ENCODE data around the gene GLIPR1L2. TPM values are rescaled to one million over a fixed set of nuclear protein-coding genes. Genes with fewer than 3 reads are reported as not detected.
A peak's percentile ranks its signal among the peaks of the same experiment; 100 is the strongest.
"Not testable (repeated sequence)": the region's sequence is repeated elsewhere in the genome, so short reads cannot be mapped to it uniquely, and the experiment has no call there.

GLIPR1L2 gene
- total RNA-seq, result 0.62 TPM

DNA sequence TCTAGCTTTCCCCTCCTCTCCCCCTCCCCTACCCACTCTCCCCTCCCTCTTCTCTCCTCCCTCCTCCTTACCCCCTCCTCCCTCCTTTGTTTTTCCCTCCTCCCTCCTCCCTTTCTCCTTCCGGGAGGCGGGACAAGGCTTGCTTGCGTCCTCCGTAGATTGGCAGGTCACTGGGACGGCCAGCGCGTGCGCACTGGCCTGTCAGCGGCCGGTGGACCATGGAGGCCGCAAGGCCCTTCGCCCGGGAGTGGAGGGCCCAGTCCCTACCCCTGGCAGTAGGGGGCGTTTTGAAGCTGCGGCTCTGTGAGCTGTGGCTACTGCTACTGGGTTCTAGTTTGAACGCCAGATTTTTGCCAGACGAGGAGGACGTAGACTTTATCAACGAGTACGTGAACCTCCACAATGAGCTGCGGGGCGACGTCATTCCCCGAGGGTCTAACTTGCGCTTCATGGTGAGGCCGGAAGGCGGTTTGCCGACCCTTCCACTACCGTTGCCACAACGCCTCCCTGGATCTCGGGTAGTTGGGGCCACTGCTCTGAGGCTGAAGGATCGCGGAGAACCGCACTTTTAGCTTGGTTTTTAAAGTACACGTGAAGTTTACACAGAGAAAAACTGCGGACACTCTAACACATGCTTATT is at the start of gene GLIPR1L2:
TSS of gene GLIPR1L2 (plus strand) at position 191 of the 640 bp plus-strand sequence. CDS start at position 219, 28 bp downstream.
- DNase-seq (ENCODE audit: low spot score), result peak; percentile 96

DNA sequence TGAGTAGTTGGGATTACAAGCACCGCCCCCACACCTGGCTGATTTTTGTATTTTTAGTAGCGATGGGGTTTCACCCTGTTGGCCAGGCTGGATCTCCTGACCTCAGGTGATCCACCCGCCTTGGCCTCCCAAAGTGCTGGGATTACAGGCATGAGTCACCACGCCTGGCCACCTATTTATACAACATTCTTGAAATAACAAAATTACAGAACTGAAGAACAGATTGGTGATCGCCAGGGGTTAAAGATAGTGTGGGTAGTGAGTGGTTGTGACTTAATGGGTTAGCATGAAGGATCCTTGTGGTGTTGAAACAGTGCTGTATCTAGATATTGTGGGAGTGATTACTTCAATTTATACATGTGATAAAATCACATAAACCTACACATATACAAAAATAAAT is 49.0 kb upstream of the GLIPR1L2 start:
- DNase-seq (ENCODE audit: low spot score), result no peak

- no peak for DNase-seq (ENCODE audit: low spot score)
These were observed 45.4 kb upstream of the GLIPR1L2 start for GRCh38 chr12:75345531-75345930.

DNA sequence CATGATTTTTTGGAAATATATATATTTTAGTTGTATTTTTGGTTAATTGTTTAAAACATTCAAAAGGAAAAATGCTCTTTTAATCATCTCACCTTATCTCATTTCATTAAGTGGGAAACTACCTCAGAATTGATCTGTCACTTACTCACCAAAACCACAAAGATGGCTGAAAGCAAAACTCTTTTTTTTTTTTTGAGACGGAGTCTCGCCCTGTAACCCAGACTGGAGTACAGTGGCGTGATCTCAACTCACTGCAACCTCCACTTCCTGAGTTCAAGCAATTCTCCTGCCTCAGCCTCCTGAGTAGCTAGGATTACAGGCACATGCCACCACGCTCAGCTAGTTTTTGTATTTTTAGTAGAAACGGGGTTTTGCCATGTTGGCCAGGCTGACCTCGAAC is 44.7 kb upstream of the GLIPR1L2 start:
- not testable (repeated sequence) for DNase-seq (ENCODE audit: low spot score)

GRCh38 chr12:75349946-75350345 is 40.9 kb upstream of the GLIPR1L2 start:
- no peak for DNase-seq (ENCODE audit: low spot score)

GRCh38 chr12:75350413-75350812 is 40.5 kb upstream of the GLIPR1L2 start:
- DNase-seq (ENCODE audit: low spot score), result no peak

DNA sequence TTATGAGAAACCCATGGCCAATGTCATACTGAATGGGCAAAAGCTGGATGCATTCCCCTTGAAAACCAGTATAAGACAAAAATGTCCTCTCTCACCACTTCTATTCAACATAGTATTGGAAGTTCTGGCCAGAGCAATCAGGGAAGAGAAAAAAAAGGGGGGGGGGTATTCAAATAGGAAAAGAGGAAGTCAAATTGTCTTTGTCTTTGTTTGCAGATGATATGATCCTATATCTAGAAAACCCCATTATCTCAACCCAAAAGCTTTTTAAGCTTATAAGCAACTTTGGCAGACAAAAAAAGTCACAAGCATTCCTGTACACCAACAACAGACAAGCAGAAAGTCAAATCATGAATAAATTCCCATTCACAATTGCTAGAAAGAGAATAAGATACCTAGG is 36.9 kb upstream of the GLIPR1L2 start:
- DNase-seq (ENCODE audit: low spot score), result no peak

DNA sequence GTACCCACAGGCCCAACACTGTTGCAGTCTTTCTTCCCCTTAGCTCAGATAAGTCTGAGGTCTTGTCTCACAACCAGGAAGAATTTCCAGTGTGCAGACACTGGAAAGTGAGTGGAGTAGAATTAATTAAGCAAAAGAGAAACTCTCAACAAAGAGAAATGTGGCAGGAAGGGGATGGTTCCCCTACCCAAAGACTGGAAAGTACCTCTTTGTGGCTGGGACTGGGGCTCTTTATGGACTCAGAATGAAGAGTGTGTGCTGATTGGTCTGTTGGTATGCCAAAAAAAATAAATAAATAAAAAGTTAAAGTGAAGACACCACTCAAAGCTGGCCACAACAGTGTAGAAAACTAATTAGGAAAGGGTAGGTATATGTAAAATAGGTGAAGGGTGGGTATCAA is 30.0 kb upstream of the GLIPR1L2 start:
- DNase-seq (ENCODE audit: low spot score), result no peak

- DNase-seq (ENCODE audit: low spot score), result no peak
These were observed 29.5 kb upstream of the GLIPR1L2 start for GRCh38 chr12:75361408-75361807.

DNA sequence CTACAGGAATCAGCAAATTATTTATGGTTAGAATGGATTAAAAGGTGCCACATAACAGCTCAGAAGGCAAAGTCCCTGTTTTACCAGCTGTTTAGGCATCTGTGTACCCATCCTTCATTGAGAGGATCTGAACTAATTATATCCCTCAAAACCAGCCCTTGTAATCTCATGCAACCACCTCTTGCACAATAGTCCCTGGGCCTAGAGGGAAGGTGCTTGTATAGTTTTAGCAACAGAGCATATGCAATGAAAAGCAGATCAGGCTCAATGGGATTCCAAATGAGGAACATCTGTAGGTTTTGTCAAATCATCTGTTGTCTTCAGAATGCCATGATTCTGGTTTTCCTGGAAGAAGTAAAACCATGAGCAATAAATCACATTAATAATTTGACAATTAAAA is 26.0 kb upstream of the GLIPR1L2 start:
- DNase-seq (ENCODE audit: low spot score), result no peak

GRCh38 chr12:75366629-75367028 is 24.3 kb upstream of the GLIPR1L2 start:
- no peak for DNase-seq (ENCODE audit: low spot score)

DNA sequence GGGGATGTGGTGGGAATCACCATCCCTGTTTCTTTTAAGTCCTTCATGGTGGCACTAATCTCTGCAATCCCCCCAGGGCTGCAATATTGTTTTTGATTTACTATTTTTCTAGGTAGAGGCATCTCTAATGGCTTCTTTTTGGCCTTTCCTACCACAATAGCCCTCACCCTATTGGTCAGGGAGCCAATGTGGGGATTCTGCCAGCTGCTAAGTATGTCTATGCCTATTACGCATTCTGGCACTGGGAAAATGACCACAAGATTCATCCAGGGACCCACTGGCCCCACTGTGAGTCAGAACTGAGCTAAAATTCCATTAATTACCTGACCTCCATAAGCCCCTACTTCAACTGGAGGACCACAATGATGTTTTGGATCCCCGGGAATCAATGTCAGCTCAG is 15.9 kb upstream of the GLIPR1L2 start:
- DNase-seq (ENCODE audit: low spot score), result no peak

- no peak for DNase-seq (ENCODE audit: low spot score)
These were observed 12.5 kb upstream of the GLIPR1L2 start for GRCh38 chr12:75378354-75378753.

- no peak for DNase-seq (ENCODE audit: low spot score)
These were observed 1.8 kb upstream of the GLIPR1L2 start for GRCh38 chr12:75389061-75389460.

DNA sequence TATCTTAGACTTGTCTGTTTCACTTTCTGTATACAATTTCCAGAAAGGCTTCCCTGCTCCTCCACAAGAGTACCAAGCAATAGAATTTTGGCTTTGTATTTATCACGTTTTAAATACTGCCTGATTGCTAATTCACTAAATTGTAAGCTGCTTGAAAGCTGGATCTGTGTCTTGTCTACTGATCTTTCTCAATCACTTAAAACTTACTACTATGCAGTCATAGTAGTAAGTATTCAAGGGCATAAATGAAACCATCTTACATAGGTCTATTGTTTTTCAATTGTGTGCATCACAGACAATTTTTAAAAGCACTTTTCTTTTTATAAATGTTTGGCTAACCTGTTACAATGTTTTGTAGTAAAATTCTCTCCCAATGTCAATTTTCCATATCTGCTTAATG is 1.2 kb upstream of the GLIPR1L2 start:
- no peak for DNase-seq (ENCODE audit: low spot score)

GRCh38 chr12:75390156-75390898 is 562 bp upstream of the GLIPR1L2 start:
- no peak for DNase-seq (ENCODE audit: low spot score)

- no peak for DNase-seq (ENCODE audit: low spot score)
These were observed 13.3 kb downstream of the GLIPR1L2 start for GRCh38 chr12:75404231-75404630.

GRCh38 chr12:75407683-75408082 is 16.8 kb downstream of the GLIPR1L2 start:
- no peak for DNase-seq (ENCODE audit: low spot score)

- no peak for DNase-seq (ENCODE audit: low spot score)
These were observed 18.9 kb downstream of the GLIPR1L2 start for GRCh38 chr12:75409830-75410229.

GRCh38 chr12:75414671-75415070 is 23.8 kb downstream of the GLIPR1L2 start:
- DNase-seq (ENCODE audit: low spot score), result no peak

GRCh38 chr12:75419841-75420240 is 29.0 kb downstream of the GLIPR1L2 start:
- DNase-seq (ENCODE audit: low spot score), result no peak

DNA sequence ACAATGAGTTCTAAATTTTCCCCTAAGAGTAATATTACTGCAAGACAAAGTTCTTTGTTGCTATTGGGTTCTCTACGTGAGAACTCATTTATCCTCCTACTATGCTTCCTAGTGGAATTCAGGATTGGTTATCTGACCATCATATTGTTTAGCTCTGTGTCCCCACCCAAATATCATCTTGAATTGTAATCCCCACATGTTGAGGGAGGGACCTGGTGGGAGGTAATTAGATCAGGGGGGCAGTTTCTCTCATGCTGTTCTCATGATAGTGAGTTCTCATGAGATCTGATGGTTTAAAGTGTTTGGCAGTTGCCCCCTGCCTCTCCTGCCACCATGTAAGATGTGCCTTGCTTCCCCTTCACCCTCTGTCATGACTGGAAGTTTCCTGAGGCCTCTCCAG is 36.6 kb downstream of the GLIPR1L2 start:
- DNase-seq (ENCODE audit: low spot score), result no peak

- no peak for DNase-seq (ENCODE audit: low spot score)
These were observed 37.9 kb downstream of the GLIPR1L2 start for GRCh38 chr12:75428767-75429166.

GRCh38 chr12:75432924-75433323 is 42.0 kb downstream of the GLIPR1L2 start:
- DNase-seq (ENCODE audit: low spot score), result no peak
